Measurements from ENCODE around the gene ERAP2.
"Not testable (repeated sequence)": the region's sequence is repeated elsewhere in the genome, so short reads cannot be mapped to it uniquely, and the experiment has no call there.

Gene ERAP2, protein sequence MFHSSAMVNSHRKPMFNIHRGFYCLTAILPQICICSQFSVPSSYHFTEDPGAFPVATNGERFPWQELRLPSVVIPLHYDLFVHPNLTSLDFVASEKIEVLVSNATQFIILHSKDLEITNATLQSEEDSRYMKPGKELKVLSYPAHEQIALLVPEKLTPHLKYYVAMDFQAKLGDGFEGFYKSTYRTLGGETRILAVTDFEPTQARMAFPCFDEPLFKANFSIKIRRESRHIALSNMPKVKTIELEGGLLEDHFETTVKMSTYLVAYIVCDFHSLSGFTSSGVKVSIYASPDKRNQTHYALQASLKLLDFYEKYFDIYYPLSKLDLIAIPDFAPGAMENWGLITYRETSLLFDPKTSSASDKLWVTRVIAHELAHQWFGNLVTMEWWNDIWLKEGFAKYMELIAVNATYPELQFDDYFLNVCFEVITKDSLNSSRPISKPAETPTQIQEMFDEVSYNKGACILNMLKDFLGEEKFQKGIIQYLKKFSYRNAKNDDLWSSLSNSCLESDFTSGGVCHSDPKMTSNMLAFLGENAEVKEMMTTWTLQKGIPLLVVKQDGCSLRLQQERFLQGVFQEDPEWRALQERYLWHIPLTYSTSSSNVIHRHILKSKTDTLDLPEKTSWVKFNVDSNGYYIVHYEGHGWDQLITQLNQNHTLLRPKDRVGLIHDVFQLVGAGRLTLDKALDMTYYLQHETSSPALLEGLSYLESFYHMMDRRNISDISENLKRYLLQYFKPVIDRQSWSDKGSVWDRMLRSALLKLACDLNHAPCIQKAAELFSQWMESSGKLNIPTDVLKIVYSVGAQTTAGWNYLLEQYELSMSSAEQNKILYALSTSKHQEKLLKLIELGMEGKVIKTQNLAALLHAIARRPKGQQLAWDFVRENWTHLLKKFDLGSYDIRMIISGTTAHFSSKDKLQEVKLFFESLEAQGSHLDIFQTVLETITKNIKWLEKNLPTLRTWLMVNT

DNA sequence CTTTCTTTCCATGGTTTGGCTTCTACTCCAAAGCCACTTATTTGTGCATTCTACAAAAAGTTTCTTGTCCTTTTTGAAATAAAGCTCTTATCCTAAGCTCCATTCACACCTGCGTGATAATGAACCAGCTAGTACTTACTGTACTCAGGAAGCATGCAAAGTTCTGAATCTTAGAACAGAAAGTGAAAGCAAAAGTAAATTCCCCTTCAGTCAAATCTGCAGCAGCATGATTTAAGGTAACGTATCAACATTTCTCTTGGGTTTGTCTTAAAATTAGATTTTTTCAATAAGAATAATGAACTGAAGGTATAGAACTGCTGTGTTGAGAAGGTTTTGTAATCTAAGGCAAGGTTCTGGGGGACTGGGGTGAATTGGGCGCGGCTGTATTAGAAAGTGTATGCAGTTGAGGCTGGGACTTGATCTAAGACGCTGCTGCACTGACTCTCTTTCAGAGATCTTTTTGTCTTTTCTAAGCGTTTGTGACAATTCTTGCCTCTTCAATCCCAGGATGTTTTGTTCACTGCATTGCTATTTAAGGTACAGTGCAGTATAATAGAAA, at the start of gene ERAP2:
TSS of gene ERAP2 (plus strand) at position 209 of the 559 bp plus-strand sequence. CDS start 3,186 bp downstream, outside the sequence.
- DNase-seq, result no peak

DNA sequence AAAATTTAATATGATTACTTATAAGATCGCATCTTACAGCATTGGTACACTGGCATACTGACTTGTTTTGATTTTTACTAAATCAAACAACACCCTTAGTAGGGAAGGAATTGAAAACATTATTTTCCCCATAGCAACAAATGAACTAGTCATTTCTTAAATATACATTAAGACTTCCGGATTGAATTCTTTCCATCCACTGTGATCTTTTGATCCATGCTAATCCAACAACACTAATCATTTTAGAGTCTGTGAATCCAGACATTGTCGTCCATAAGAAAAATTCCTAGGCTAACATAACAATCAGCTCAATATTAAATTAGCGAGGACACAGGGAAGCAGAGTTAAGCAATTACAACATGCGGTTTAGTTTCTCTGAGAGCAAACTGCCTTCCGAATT, 47.0 kb upstream of the ERAP2 start:
- DNase-seq, result no peak

DNA sequence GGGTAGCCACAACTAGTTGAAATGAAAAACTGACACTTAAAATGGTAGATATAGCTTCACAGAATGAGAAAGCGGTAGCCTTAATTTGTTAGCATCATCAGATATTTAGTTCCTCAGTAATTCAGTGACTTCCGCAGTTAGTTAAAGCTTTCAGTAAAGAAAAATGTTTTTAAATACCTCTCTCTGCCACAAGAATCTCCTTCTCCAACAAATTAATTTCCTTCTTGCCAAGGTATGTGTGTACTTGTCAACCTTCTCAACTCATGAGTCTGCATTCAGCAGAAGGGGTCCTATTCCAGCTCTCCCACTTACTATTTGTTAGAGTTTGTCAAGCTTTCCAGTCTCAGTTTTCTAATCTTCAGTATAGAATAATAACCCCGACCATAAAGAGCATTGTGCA, 42.3 kb upstream of the ERAP2 start:
- DNase-seq, result no peak

DNA sequence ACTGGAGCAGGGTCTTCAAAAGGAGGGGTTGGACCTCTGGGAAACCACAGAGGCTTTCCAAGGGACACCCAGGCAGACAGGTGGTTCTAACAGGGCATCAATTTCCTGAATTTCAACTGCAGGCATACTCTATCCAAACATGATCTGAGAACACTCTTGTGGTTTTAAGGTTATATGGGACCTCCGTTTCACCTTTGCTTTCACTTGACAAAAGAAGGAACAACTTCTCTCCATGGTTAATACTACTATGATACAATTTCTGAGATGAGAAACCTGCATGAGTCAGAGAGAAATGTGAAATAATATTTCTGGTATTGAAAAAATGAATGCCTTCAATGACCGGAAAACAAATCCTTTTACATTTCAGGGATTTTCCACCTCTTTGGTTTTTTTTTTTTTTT, 40.5 kb upstream of the ERAP2 start:
- no peak for DNase-seq

DNA sequence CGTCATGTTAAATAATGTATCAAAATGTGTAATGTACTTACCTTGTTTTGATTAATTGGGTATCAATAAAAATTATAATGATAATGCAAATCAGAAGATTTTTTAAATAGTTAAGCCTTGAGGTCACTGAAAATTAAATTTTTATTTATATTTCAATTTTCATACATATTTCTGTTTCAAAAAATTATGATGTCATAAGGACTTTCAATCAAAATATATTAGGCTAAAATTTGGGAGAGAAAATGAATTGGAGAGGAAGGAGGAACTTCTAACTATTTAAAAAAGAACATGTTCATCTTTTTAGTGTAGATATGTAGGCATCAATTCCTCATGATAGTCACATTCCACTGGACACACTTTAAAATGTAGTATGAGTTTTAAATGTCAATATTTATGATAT, 39.5 kb upstream of the ERAP2 start:
- no peak for DNase-seq

DNA sequence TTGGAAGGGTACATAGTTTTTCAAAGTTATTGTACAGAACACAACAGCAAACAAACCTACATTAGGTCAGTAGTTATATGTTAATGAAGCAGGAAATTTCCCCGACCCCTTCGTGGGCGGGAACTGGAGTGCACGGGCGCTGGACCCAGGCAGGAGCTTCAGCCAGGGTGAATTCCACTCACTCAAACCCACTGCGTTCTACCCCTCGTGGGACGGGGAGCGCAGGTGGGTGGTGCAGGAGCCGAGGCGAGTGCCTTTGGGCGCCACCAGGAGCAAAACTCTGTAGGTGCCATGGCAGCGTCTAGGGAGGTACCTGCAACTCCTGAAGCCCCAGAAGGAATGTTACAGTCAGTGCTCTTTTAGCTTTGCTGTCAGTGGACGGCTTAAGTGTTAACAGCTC, 39.0 kb upstream of the ERAP2 start:
- no peak for DNase-seq

DNA sequence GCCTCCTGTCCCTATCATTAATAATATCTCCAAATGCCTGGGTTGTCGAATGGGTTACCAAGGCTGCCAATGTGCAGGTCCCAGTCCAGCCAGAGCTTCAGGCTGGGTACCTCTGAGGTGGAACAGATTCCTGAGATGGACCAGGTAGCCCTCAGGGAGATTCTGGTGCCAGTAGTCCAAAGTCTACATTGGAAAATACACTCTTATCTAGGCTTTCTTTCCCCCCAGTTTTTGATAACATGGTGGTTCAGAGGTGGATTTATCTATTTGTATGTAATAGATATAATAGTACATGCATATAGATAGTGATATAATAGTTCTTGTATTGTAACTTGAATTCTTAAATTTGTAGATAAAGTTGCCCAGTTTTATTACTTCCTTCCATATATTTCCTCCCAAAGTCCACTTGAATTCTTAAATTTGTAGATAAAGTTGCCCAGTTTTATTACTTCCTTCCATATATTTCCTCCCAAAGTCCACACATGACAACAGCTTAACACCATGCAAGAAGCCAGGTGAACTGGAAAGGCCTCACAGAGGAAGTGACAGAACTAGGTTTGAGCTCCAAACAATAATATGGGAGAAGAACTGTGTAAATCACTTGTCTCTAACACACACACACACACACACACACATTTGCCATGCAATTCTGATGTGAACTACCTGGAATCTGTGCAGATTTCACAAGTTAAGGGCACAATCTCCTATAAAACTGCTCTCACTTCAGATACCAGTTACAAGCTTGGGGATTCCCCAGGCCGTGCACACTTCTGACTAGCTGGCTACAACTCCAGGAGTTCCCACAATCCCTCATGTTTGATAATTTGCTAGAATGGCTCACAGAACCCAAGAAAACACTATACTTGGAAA, 37.9 kb upstream of the ERAP2 start:
- DNase-seq, result no peak

DNA sequence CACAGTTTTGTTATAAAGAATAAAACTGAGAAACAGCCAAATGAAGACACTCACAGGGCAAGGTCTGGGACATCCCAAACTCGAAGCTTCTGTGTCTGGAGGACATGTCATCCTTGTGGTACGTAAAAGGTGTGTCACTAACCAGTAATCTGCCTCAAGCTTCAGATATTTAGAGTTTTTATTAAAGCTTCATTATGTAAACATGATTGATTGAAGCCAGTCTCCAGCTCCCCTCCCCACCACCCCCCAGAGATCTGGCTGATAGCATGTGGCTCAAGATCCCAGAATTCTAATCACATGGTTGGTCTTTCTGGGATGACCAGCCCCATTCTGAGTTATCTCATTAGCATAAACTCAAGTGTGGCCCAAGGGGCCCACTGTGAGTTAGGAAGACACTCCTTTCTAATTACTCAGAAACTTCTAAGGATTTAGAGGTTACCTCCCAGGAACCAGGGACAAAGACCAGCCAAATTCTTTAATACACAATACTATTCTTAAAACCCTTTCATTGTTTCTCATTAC, 37.2 kb upstream of the ERAP2 start:
- no peak for DNase-seq

DNA sequence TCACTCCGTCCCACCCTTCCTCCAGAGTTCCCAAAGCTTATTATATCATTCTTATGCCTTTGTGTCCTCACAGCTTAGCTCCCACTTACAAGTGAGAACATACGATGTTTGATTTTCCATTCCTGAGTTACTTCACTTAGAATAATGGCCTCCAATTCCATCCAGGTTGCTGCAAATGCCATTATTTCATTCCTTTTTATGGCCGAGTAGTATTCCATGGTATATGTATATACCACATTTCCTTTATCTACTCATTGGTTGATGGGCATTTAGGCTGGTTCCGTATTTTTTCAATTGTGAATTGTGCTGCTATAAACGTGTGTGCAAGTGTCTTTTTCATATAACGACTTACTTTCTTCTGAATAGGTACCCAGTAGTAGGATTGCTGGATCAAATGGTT, 34.4 kb upstream of the ERAP2 start:
- not testable (repeated sequence) for DNase-seq

DNA sequence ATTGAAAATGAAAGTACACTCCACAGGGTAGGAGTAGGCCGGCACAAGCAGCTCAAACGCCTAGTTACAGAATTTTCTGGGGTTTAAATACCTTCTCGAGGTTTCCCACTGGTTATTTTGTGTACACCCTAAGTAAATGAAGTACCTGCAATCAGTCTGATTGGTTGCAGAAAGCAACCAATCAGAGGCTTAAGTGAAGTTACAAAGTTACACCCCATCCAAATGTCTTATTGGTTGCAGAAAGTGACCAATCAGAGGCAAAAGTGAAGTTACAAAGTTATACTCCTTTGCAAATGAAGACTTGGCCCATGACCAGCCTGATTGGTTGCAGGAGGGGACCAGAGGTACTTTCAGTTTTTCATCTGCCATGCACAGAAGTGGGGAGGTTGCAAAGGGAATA, 33.2 kb upstream of the ERAP2 start:
- no peak for DNase-seq

DNA sequence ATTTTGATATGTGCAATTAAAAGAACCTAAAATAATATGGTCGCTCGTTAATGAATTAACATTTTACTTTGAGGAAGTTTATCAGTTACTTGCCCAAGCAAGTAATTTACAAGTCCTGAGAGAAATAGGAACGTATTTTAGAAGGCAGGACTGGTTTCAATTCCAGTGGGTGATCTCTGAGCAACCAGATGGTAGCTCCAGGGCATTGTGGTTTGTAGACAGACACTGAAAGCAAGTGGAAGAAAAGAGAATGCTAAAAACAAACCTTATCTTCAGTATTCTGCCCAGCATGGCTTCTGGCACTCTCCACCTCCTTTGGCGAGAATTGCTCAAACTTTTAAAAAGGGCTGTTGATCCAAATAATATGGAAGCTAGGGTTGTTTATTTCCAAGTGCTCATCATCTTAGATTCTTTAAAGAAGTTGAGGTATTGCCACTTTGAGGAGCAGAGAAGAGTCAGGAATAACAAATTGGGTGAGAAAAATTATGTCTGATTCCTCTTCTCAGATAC, 31.8 kb upstream of the ERAP2 start:
- peak; percentile 26 for DNase-seq

DNA sequence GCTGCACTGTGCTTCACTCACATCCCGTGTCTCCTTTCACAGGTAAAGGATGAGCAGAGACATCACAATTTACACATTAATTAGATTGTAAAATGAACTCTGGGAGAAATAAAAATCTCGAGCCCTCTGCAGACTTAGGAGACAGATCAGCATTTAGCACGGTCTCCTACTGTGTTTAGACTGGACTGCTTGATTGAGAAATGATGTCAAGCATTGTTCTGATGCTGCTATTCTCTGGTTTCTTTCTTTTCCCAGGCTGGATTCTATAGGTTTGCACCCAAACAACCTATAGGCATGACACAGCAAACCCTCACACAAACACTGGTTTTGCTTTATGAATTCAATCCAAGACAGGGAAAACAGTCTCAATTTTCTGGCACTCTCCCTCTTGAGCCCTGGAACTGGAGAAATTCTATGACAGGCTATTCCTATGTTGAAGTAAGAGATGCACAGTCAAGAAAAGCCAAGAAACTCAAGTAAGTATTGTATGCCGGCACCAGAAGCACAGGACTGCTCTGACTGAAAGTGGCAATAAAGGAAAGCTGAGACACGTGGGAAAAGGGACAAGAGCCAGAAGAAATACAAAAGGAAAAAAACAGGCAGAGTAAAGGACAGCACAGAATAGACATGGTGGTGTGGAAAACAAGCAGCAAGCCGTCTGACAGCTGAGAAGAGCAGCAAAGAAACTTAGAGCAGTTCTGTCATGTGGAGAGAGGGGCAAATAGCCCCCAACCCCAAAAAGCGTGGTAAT, 24.8 kb upstream of the ERAP2 start:
- no peak for DNase-seq

DNA sequence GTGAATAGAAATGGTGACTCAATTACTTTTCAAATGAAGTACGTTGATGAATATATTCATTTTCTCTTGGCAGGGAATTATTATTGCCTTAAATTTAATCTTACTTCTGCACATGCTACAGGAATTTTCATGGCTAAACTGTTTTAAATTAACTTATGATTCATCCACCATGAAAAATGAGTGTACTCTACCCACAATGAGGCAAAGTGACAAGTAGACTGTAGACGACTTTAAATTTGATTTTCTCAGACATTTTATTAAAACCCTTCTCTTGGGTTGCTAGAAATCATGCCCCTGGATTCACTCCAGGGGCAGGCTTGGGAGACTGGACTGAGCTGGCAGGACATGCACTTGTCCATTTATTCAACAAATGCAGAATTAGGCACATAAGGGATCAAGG, 23.5 kb upstream of the ERAP2 start:
- DNase-seq, result no peak

DNA sequence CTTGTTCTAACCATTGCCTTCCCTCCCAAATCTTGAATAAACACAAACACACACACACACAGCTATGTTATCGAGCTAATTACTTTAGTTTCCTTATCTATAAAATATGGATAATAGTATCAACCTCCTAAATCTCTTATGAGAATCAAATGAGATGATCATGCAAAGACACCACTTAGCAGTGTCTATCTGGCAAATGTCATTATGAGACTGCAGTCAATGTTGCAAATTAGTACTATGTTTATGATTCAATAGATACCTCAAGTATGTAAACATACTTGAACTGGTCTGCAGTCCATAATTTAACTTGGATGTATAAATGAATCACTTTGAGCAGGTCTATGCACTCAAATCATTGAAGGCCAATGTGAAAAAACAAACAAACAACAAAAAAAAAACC, 22.2 kb upstream of the ERAP2 start:
- no peak for DNase-seq

DNA sequence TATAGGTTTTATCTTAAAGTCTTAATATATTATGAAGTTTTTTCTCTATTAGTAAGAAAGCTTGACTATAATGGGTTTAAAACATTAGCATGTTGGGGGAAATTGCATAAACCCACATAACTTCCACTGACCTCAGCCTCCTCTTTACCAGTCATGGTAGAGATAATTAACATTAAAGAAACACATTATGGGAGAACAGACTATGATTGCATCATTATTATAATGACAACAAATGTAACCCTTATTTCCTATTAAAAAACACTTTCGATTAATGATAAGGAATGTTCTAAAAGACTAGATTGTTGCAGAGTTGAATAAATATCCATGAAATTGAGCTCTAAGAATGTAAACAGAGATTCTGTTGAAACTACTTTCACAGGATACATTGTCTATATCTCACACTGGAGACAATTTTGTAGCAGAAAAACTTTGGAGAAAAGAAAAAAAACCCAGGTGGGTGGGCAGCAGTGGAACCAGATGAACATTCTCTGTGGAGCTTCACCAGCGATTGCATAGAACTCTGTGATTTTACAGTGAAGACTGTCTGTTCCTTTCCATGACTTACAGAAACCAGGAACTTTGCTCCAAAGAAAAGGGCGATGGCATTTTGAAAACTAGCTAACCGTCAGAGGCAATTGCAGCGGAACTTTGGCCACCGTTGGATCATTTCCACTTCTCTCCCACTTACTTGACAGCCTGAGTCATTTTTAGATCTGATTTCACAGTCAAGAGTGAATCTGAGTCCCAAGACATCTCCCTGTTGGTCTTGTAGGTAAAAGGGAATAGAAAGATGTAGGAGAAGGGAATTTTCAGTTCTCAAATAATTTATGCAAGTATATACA, 21.0 kb upstream of the ERAP2 start:
- DNase-seq, result no peak

DNA sequence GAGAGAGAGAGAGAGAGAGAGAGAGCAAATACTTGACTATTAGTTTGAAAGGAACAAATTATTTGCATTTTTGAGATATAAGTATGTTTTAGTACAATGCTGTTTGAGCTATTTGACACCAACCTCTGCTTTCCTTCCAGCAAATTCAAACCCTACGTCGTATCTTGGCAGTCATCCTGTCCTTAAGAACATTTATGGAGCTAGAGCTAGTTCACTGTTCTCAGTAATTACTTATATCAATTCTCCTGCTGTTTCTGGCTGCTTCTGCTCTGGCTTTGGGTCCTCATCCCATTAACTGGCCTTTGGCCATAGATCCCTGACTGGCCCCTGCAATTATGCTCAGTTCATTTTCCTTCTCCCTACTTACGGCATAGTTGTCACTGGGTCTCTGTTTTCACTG, 19.9 kb upstream of the ERAP2 start:
- DNase-seq, result peak; percentile 74

DNA sequence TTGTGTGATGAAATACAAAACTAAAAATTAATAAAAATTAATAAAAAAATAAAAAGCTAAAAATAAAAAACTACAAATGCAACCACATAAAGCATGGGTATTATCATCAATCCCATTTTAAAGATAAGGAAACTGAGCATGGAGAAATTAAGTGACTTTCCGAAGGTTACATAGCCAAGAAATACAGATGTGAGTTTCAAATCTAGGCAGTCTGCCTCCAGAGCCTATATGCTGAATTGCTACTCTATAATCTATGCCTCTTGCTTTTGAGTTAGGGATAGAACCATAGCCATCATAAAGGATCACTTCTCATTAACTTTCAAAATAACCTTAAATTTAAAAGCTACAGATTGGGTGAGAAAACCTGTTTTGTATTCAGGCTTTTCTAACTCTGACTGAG, 18.8 kb upstream of the ERAP2 start:
- DNase-seq, result no peak

DNA sequence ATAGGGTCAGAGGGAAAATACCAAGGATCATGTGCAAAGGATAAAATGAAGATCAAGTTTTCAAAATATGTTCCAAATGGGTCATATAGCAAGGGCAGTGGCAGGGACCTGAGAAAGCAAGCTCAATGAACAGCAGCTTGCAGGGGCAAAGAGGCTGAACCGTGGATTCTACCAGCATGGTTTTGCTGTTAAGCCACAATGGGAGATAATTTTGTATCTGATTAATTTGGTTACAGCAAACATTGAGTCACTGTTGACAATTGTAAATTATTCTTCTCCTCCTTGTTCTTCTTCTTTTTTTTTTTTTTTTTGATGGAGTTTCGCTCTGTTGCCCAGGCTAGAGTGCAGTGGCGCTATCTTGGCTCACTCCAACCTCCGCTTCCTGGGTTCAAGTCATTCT, 18.4 kb upstream of the ERAP2 start:
- no peak for DNase-seq

DNA sequence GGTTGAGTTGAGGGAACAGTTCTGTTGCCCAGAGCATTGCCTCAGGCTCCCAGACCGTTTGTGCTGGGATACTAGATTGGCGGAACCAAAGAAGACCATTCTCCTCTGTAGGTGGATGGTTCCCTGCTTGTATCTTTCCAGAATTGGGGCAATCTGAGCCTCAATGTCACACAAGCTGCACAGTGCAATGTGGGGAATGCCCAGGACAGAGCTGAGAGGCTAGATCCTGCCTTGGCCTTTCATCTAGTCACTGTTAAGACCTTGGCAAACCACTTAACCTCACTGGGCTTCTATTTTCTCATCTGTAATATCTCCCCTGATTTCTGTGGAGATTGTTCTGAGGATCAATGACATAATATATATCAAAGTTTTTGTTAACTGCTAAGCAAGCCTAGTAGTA, 16.9 kb upstream of the ERAP2 start:
- DNase-seq, result no peak

DNA sequence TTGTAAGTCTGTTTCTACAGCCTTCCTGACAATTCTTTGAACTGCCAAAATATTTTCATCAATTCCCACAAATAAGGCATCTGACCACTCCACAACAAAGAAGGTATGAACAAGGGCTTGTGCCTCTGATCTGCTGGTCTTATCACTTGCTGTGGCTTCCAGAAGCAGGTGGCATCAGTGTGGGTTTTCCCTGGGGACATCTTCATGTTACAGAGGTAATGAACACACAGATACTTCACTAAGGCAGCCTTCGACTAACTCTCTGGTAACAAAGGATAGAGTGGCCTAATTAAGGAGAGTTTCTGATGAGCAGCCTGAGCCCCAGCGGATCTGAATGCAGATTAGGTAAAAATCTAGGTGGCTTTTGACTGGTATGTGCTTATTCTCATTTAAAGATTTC, 15.2 kb upstream of the ERAP2 start:
- DNase-seq, result no peak

DNA sequence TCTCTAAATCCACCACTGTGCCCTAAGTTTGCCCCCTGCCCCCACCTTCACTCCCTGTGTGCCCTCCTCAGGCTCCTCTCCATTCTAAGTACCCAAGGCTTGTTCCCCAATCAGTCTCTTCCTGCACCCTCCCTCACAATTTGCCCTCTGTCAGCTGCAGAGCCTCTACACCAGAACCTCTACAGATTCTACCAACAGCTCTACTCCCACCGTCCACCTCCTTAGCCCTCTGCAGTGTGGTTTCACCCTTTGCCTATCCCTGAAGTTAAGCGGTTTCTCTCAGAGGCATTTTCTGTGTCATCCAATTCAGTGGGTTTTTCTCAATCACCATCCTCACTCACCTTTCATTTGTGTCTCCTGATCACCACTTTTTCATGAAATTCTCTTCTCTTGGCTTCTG, 13.2 kb upstream of the ERAP2 start:
- no peak for DNase-seq

Measured in NCI-H446 treated with DMSO at 0.1 percent for 48 hours (cell line).